HG02678 (cell line): ENCODE data around the gene IFITM10.

ENCODE experiments used
- ATAC-seq: cut with Tn5 transposase; IDR thresholded peaks from one replicate; pipeline ENCODE4 v1.9.1; 2021; ENCODE audit warnings: mild to moderate bottlenecking, moderate library complexity; ENCODE audit not compliant: unreplicated experiment

The IFITM10 gene

DNA sequence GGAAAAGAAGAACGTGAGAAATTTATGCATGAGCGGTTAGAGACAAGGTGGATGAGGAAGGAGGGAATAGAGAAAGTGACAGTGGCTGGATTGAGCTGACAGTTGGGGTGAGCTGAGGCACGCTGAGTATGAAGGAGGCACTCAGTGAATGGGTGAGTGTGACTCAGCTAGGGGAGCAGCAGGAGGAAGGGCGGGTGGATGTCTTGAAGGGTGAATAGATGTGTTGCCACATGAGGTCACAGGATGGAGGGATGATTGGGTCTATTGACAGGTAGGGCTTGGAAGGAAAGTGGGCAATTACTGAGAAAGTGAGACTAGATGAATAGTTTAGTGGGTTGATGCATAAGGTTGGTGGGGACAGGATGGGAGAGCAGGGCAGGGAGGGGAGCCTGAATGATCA is 8.0 kb downstream of the IFITM10 start:
- ATAC-seq: no peak

DNA sequence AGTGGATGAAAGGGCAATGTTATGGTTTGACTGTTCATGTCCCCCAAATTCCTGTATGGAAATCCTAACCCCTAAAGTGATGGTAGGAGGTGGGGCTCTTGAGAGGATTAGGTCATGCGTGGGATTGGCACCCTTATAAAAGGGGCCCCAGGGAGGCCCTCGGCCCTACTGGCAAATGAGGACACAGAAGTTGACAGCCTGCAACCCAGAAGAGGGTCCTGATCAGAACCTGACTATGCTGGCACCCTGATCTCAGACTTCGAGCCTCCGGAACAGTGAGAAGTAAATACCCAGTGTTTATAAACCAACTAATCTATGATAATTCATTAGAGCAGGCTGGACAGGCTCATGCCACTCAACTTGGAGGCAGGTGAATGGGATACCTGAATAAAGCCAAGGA is 8.7 kb downstream of the IFITM10 start:
- no peak for ATAC-seq

DNA sequence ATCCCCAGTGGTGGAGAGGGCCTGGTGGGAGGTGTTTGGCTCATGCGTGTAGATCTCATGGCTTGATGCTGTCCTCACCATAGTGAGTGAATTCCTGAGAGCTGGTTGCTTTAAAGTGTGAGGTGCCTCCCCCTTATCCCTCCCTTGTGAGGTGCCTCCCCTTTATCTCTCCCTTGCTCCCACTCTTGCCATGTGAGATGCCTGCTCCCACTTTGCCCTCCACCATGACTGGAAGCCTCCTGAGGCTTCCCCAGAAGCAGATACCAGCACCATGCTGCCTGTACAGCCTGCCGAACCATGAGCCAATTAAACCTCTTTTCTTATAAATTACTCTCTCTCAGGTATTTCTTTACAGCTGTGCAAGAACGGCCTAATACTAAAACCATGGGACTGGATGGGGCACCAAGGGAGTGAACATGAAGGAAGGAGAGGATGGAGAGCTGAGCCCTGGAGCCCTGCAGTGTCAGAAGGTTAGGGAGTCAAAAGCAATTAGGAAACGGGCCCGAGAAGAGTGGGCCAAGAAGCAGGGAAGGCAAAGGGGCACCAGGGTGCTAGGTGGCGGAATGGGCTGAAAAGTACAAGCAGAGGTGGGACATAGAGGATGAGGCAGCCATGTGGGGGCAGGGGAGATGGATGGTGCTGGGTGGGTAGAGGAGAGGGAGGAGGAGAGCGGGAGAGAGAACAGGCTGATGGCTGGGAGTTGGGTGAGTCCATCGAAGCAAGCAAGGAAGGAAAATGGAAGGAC is 9.4 kb downstream of the IFITM10 start:
- ATAC-seq: no peak

DNA sequence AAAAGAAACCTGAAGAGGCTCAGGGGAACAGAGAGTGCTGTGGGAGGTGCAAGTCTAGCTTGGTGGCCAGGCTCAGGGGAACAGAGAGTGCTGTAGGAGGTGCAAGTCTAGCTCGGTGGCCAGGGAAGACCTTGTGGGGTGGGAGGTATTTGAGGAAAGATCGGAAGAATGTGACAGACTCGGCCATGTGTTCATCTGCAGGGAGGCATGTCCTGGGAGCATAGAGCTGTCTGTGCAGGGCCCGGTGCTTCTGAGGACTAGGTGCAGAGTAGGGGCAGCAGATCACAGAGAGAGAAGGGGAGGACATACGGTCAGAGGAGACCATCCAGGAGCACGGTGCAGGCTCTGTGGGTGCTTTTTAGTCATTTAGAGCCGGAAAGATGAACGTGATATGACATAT is 10.8 kb downstream of the IFITM10 start:
- no peak for ATAC-seq

DNA sequence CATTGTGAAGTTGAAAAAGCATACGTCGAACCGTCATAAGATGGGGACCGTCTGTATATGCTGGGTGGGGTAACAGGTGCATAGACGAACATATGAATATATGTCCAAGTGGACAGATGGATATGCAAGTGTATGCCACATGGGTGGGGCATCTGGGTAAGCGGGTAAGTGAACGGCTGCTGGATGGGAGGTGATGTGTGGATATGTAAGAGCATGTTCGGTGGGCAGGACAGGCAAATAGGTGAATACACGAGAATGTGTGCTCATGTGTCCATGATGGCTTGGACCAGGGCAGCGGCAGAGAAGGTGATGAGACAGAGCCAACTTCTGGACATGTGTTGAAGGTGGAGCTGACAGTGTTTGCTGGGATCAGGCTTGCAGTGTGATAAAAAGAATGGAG is 12.0 kb downstream of the IFITM10 start:
- no peak for ATAC-seq

DNA sequence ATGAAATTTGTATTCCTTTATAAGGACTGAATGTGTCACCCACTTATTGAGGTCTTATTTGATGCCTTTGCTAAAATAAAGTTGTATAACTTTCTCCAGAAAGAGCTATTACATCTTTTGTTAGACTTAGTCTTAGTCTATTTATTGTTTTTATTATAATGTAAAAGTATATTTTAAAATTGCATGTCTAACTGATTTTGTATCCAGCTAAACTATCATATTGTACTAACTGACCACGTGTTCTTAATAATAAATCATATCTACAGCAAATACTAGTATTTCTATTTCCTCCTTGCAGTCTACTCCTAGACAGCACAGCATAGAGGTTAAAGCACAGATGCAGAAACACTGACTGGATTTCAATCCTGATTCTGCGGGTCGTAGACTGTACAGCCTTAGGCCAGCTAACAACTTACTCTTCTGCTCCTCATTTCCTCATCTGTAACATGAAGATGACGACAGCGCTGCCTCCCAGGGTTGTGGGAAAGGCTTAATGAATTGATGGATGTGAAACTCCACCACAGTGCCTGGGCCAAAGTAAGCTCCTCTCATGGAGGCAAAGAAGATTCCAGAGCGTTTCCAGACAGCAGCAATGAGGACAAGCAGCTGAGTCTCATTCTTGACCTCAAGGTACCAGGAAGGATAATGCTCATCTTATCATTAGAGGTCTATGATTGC is 13.2 kb downstream of the IFITM10 start:
- no peak for ATAC-seq

DNA sequence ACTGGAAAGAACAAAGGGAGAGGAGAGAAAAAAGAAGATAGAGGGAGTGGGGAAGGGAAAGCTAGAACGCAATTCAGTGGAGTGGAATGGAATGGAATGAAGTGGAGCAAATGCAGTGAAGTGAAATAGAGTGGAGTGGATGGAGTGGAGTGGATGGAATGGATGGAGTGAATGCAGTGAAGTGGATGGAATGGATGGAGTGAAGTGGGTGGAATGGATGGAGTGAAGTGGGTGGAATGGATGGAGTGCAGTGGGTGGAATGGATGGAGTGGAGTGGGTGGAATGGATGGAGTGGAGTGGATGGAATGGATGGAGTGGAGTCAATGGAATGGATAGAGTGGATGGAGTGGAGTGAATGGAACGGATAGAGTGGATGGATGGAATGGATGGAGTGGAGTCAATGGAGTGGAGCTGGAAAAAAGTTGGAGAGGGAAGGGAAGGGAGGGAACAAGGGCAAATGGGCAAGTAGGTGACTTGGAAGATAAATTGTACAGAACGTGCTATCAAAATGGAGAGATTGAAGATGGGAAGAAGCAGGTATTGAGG is 13.9 kb downstream of the IFITM10 start:
- no peak for ATAC-seq

DNA sequence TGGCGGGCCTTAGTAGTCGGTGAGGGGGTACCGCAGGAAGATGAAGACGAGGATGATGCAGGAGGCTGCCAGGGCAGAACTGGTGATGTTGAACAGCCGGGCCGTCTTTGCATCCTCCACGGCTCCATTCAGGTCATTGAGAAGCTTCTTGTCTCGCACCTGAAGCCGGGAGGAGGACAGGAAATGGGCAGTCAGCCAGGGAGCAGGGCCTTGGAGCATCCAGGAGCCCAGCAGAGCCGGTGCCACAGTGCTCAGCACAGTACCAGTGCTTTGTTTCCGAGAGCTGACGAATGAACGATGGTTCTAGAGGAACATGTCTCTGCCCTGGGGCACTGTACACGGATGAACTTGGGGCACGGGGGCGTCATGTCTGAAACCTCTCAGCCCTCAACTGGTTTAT is 15.1 kb downstream of the IFITM10 start:
- no peak for ATAC-seq

DNA sequence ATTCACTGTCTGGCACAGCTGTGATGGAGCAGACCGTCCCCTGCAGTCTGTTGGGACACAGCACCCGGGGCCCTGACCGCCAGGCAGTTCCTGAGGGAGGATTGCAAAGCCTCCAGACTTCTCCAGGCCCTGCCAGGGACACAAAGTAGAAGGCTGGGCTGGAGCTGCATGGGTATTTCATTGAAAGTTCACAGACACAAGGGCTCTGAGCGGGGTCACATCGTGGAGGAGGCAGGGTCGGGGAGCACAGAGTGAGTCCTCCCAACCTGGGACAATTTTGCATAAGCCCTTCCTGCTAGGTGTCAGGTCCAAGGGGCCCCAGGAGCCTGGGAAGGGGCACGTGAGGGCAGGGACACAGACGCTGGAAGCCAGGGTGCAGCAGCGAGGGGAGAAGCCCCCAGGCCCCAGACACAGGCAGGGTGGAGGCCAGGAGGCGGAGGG is 15.7 kb downstream of the IFITM10 start:
- no peak for ATAC-seq

DNA sequence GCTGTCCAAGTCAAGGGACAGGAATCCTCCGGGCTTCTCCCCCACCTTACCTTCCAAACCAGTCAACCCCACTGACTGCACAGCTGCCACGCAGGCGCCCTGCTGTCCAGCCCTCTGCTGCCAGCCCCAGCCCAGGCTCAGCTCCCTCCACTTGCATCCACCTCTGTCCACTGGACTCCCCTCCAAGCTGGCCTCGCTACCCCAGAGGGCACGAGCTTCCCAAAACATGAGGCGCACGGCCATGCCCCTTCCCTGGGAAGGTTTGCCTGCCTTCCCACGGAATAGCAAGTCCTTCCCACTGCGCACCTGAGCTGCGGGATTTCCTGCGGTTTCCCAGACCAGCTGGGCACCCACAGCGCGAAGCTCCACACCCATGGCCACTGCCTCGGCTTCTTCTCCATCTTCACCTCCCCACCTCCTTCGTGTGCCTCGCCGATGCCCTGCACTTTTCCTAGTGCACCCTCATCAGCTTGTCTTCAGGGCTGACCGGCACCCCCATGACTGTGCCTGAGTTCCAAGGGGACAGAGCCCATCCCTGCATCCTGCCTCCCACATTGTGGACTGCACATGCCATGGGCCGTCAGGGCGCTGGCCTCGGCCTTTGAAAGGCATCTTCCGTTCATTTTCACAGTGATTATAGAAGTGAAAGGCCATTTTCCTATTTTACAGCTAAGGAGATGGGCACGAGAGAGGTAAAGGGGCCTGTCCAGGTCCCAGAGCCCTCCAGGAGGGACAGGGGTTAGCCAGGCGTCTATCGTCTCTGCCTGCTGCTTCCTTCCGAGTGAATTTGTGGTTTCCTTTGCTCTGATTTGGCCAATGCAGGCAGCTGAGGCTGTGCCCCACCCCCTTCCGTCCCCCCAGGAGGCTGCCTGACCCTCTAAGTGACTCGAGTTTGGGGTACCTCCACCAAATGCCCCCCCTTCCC is 16.4 kb downstream of the IFITM10 start:
- ATAC-seq: no peak

DNA sequence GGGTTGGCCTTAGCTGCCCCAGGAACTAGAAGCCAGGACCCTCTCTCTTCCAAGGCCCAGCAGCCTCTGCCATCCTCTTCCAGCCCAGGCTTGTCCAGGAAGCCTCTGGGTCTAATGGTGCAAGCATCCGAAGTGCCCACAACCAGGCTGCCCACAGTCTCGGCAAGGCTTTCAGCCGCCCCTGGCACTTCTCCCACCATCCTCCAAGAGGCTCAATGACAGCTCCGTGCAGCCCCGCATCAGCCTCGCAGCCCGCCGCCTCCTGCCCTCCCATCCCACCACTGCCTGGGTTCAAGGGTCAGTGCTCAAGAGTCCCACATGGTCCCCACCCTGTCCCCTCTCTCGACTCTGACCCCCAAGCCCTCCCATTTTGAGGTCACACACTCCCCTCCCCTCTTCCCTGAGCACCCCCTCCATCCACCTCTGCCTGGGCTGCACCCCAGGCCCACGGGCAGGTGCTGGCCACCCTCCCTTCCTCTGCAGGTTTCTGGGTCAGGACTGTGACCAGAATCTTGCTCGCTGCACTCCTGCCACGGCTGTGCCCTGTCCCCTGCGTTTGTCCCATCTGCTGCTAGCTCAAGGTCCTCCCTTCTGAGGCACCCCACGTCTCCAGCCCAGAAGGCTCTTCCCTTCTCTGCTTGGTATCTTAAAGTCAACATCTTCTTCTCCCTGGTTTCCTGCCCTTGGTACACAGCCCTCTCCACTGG is 17.2 kb downstream of the IFITM10 start:
- ATAC-seq: no peak

DNA sequence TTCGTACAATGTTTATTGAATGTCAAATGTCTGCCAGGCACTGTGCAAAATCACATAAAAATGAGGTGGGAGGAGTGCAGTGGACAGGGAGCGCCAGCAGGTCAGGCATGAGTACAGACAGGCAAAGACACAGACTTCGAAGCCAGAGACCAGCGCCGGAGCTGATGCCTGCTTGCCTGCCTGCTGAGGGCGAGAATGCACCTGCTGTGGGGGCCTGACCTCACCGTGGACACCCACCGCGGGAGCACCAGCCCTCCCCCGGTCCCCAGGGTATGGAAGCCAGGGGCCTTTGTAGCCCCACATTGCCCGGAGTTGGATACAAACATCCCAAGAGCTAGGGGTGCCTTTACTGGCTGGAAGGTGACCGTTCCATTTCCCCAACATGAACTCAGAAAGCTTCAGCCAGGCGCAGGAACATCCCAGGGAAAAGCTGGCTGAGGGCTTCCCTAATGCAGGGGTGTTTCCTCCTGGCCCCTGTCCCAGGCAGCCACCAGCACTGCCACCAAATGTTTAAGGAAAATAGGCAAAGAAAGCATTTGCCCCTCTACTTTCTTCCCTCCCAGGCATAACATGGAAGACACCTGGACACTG is 17.9 kb downstream of the IFITM10 start:
- no peak for ATAC-seq

DNA sequence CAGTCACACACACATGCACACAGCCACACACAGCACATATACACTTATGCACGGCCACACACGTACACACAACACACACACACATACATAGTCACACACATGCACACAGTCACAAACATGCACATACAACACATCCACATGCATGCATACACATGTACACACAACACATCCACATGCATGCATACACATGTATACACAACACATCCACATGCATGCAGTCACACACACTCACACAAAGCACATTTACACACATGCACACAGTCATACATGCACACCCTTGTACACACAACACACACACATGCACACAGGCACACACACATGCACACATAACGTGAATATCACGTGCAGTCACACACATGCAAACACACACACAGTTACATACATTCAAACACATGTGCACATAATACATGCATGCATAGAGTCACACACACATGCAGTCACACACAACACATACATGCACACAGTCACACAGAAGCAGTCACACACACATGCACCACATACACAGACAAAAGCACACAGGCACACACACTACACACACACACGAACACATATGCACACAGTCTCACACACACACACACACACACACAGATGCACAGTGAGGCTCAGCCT is 18.8 kb downstream of the IFITM10 start:
- ATAC-seq: no peak

DNA sequence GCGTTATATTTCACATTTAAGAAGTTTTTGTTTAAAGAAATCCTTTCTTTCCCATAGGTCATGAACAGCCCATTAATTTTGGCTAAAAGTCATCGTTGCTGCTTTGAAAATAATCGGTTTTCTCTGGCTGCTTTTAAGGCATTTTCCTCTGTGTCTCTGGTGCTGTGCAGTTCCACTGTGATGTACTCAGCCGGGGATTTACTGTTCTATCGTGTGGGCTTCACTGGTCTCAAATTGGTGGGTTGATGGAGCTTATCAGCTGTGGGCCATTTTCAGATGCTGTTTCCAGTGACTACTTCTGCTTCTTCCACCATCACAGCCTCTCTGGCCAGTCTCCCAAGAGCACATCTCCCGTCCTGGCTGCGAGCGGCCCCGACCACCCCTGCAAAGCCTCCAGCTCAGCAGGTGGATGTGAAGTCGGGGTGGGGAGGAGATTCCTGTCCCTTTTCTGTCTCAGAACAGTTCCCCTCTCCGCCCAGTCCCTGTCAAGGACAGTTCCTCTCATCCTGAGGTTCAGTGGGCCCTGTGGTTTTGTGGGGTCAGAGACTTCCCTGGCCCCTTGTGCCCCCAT is 20.3 kb downstream of the IFITM10 start:
- no peak for ATAC-seq

DNA sequence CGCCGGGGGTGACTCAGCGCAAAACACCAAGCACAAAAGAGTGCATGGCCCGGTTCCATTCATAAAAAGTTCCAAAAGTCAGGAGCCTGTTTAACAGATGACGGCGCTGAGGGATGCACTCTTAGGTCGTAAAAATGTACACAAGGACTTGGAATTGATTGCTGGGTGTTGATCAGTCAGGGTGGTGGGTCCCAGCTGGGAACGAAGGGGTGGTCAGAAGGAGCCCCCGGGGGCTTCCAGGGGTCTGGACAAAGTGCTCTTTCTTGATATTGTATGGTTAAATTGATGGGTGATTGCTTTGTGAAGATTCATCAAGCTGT is 20.7 kb downstream of the IFITM10 start:
- ATAC-seq: no peak

DNA sequence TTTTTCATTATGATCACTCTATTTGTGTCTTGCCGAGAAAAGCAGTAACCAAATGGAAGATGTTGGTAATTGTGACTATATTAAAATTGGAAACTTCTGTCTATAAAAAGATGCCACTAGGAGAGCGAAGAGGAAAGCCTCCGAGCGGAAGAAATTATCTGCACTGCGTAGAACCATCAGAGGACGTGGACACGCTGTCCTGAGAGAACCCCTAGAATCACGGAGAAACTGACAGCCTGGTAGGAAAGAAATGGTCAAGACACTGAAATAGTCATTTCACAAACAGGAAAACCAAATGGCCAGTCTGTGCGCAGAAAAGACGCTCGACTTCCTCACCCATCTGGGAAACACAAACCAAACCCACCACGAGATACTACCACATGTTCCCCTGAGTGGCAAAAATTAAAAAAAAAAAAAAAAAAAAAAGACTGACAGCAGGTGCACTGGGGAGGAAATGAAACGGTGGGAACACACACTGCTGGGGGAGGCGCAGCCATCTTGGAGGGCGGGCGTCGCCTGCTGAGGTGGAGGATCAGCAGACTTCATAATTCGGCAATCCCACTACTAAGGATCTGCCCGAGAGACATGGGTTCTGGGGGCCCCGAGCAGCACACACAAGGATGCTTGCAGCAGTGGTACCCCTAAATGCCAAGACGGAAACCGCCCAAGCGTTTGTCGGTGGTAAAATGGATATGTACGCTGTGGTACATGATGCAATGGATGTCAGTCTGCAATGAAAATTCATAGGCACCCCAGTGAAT is 21.3 kb downstream of the IFITM10 start:
- no peak for ATAC-seq

DNA sequence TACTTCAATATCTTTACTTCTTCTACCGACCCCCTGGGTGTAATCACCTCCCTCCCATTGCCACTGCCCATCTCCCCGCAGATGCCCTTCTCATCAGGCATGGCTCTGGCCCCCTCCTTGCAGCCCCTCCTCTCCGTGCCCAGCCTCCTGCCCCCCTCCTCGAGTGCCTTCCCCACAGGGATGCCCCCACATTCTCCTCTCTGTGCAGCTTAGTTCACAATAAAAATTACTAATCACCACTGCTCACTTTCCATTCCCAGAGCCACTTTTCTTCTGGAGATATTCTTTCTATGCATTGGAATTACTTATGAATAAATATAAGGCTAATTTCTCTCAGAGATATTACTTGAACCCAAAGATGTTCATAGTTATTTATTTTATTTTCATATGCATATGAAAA is 22.1 kb downstream of the IFITM10 start:
- ATAC-seq: no peak

DNA sequence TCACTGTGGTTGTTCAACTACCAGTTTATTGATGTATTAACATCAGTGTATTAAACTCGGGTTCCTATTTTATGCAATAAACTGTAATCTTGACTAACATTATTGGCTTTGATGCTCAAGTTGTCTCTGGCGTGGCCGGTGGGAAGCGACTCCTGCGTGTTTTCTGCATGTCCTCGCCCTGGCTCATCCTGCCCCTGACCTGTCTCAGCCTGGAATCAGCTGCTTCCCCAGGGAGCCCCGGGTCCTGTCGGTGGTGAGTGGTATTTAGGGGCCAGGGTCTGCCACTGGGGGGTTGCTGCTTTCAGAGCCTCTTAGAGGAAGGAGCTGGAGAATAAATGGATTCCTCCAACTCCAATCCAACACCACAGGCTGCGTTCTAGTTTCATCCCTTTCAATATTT is 22.5 kb downstream of the IFITM10 start:
- ATAC-seq: no peak

DNA sequence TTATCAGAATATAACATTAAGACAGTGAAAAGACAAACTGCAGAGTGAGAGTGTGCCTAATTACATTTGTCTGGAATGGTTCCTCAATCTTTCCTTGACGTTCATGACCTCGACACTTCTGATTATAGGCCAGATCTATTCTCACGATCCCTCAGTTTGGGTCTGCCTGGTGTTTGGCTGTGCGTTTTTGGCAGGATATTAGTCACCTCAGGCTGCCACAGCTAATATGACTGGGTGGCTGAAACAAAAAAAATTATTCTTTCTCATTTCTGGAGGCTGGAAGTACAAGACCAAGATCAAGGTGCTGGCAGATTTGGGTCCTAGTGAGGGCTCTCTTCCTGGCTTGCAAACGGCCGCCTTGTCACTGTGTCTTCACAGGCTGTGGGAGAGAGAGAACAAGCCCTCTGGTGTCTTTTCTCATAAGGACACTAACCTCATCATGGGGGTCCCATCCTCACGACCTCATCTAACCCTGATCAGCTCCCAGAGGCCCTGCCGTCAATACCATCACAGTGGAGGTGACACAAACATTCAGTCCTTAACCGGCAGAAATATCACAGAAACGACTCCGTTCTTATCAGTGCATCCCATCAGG is 23.2 kb downstream of the IFITM10 start:
- ATAC-seq: no peak
